ENCODE measurements around the gene MVB12B. TPM values are rescaled to one million over a fixed set of nuclear protein-coding genes. Genes with fewer than 3 reads are reported as not detected.

The MVB12B gene
- total RNA-seq, 1 experiment from 2014 or later, result 5.8 TPM

- Histone ChIP-seq H2BK15ac (ENCODE audit: low read depth, low read length) (no peak overlapping the region), H4K20me1 (ENCODE audit: control insufficient read depth, insufficient read depth, insufficient read length) (no peaks in the 10 kb centered on the region), H2AFZ (ENCODE audit: low read length) (no peak overlapping the region), H3K4me1 (ENCODE audit: insufficient read depth, low read length) (no peaks in the 10 kb centered on the region; the same call in 1 of the 2 replicates), H3T11ph (ENCODE audit: low read length) (no peak overlapping the region), H3K56ac (ENCODE audit: insufficient read length, low read depth, low read length) (no peak overlapping the region), H3K14ac (ENCODE audit: insufficient read depth, low read length) (no peak overlapping the region), H3K4ac (ENCODE audit: low read depth, low read length) (no peak overlapping the region), H3K18ac (ENCODE audit: insufficient read length, low read depth, low read length) (no peak overlapping the region), H3K79me1 (ENCODE audit: insufficient read depth, low read depth, low read length, poor library complexity, severe bottlenecking) (no peaks in the 10 kb centered on the region), H3K27ac (ENCODE audit: insufficient read length, low read depth, low read length) (no peak overlapping the region), H3K23me2 (ENCODE audit: insufficient read length, low read depth, low read length, poor library complexity, severe bottlenecking) (no peaks in the 10 kb centered on the region), H3K79me2 (ENCODE audit: insufficient read depth, low read length) (no peaks in the 10 kb centered on the region), H3K27me3 (ENCODE audit: insufficient read depth, low read length) (no peaks in the 10 kb centered on the region; the same call in 1 of the 2 replicates), H2BK20ac (ENCODE audit: low read depth, low read length, poor library complexity, severe bottlenecking) (no peak overlapping the region), H2BK12ac (ENCODE audit: insufficient read length, low read depth, low read length) (no peak overlapping the region), H3K9ac (ENCODE audit: extremely low read depth, insufficient read length, low read length) (no peak overlapping the region), H4K5ac (ENCODE audit: insufficient read length, low read depth, low read length) (no peak overlapping the region), H3K9me3 (ENCODE audit: control insufficient read depth, low read depth, low read length) (no peaks in the 10 kb centered on the region), H2BK120ac (ENCODE audit: low read depth, low read length, poor library complexity, severe bottlenecking) (no peak overlapping the region), H3K23ac (ENCODE audit: insufficient read length, low read depth, low read length) (no peak overlapping the region), H2AK5ac (ENCODE audit: insufficient read length, low read length) (no peak overlapping the region), H2BK5ac (ENCODE audit: insufficient read length, low read length) (no peak overlapping the region), H3K4me2 (ENCODE audit: insufficient read depth, insufficient read length, low read length) (no peak overlapping the region), H4K91ac (ENCODE audit: insufficient read length, low read depth, low read length) (no peak overlapping the region), H4K8ac (replicated peaks; ENCODE audit: insufficient read length, low read depth, low read length) (no peak overlapping the region)
- Mint-ChIP-seq H3K27ac (no peak overlapping the region), H3K9me3 (no peaks in the 10 kb centered on the region), H3K36me3 (ENCODE audit: insufficient read depth in 1 of 3, low read depth in 3 of 3) (no peaks in the 10 kb centered on the region), H3K4me1 (peaks cover 25 to 40% of the 10 kb centered on the region in 2 experiments), H3K27me3 (ENCODE audit: low read depth) (peaks cover 48% of the 10 kb centered on the region), H3K4me3 (peak overlapping the region in 1 of 2 experiments; percentile 27; a peak in 1 of 5 replicates)
- no peak for DNase-seq
- no CpG with 5 or more reads among the region's 27 CpGs for WGBS (ENCODE audit: extremely low coverage, insufficient read length, low lambda C conversion rate)
- TF ChIP-seq CTCF (conservative IDR thresholded peaks at IDR 0.05), result no peak
These were observed 188.6 kb downstream of the MVB12B start for GRCh38 chr9:126515001-126515872.
